ENCODE data around the gene CCN5.

Gene CCN5

GRCh38 chr20:44703183-44703925, 11.8 kb upstream of the CCN5 start:
- Histone ChIP-seq H3K36me3 (ENCODE audit: insufficient read depth, low read length) (no peaks in the 10 kb centered on the region), H3K4me3 (ENCODE audit: low read length, poor library complexity, severe bottlenecking) (no peak overlapping the region), H3K9me3 (ENCODE audit: insufficient read depth, low read depth, low read length) (no peaks in the 10 kb centered on the region), H3F3A (ENCODE audit: low read depth) (no peaks in the 10 kb centered on the region), H3K4me1 (ENCODE audit: insufficient read depth, low read length, poor library complexity, severe bottlenecking) (peaks cover 26% of the 10 kb centered on the region), H3K9ac (ENCODE audit: low read depth, low read length, poor library complexity, severe bottlenecking) (no peak overlapping the region), H4K20me1 (ENCODE audit: insufficient read depth, low read length, poor library complexity, severe bottlenecking) (no peaks in the 10 kb centered on the region), H3K79me2 (ENCODE audit: insufficient read depth, low read length) (no peaks in the 10 kb centered on the region), H3K9me2 (replicated peaks; ENCODE audit: low read depth, low read length) (no peaks in the 10 kb centered on the region), H3K27me3 (ENCODE audit: insufficient read depth, low read length, poor library complexity, severe bottlenecking) (no peaks in the 10 kb centered on the region), H3K4me2 (ENCODE audit: low read depth, low read length, poor library complexity, severe bottlenecking) (peak overlapping the region; percentile 58), H2AFZ (ENCODE audit: low read length) (no peak overlapping the region)
- no peak for TF ChIP-seq EZH2phosphoT487 (IDR thresholded peaks at IDR 0.05; ENCODE audit: borderline replicate concordance)

- Histone ChIP-seq H3K4me3 (ENCODE audit: low read length, poor library complexity, severe bottlenecking) (no peak overlapping the region), H2AFZ (ENCODE audit: low read length) (no peak overlapping the region), H3F3A (ENCODE audit: low read depth) (no peaks in the 10 kb centered on the region), H3K79me2 (ENCODE audit: insufficient read depth, low read length) (no peaks in the 10 kb centered on the region), H3K4me1 (ENCODE audit: insufficient read depth, low read length, poor library complexity, severe bottlenecking) (peaks cover 26% of the 10 kb centered on the region), H3K4me2 (ENCODE audit: low read depth, low read length, poor library complexity, severe bottlenecking) (no peak overlapping the region), H3K9me3 (ENCODE audit: insufficient read depth, low read depth, low read length) (no peaks in the 10 kb centered on the region), H4K20me1 (ENCODE audit: insufficient read depth, low read length, poor library complexity, severe bottlenecking) (no peaks in the 10 kb centered on the region), H3K27me3 (ENCODE audit: insufficient read depth, low read length, poor library complexity, severe bottlenecking) (no peaks in the 10 kb centered on the region), H3K9ac (ENCODE audit: low read depth, low read length, poor library complexity, severe bottlenecking) (no peak overlapping the region), H3K36me3 (ENCODE audit: insufficient read depth, low read length) (no peaks in the 10 kb centered on the region), H3K9me2 (replicated peaks; ENCODE audit: low read depth, low read length) (no peaks in the 10 kb centered on the region)
- no peak for TF ChIP-seq EZH2phosphoT487 (IDR thresholded peaks at IDR 0.05; ENCODE audit: borderline replicate concordance)
- TF ChIP-seq CTCF (conservative IDR thresholded peaks at IDR 0.05; ENCODE audit: low read length) = no peak
Observed at GRCh38 chr20:44703956-44704488, 11.1 kb upstream of the CCN5 start.

DNA sequence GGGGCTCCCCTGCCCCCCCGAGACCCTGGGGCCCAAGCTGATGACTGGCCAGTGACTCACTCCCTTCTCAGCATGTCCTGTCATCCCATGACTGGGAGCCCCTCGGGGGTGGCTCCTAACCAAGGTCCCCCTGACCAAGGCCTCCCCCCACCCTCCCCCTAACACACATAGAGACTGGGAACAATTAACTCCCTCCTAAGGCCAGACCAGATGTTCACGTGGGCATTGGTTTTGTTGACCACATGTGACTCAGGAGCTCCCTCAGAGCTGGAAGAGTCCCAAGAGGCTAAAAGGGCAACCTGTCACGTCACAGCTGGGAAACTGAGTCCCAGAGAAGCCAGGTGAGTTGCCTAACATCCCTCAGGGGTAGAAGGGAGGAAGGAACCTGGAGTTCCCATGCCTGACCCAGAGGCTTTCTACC, 10.6 kb upstream of the CCN5 start:
- Histone ChIP-seq H3K79me2 (ENCODE audit: insufficient read depth, low read length) (no peaks in the 10 kb centered on the region), H3K9ac (ENCODE audit: low read depth, low read length, poor library complexity, severe bottlenecking) (no peak overlapping the region), H3K9me2 (replicated peaks; ENCODE audit: low read depth, low read length) (no peaks in the 10 kb centered on the region), H3K4me1 (ENCODE audit: insufficient read depth, low read length, poor library complexity, severe bottlenecking) (peaks cover 26% of the 10 kb centered on the region), H3K9me3 (ENCODE audit: insufficient read depth, low read depth, low read length) (no peaks in the 10 kb centered on the region), H3K27me3 (ENCODE audit: insufficient read depth, low read length, poor library complexity, severe bottlenecking) (no peaks in the 10 kb centered on the region), H3F3A (ENCODE audit: low read depth) (no peaks in the 10 kb centered on the region), H3K4me2 (ENCODE audit: low read depth, low read length, poor library complexity, severe bottlenecking) (no peak overlapping the region), H2AFZ (ENCODE audit: low read length) (no peak overlapping the region), H4K20me1 (ENCODE audit: insufficient read depth, low read length, poor library complexity, severe bottlenecking) (no peaks in the 10 kb centered on the region), H3K4me3 (ENCODE audit: low read length, poor library complexity, severe bottlenecking) (no peak overlapping the region), H3K36me3 (ENCODE audit: insufficient read depth, low read length) (no peaks in the 10 kb centered on the region)
- no peak for TF ChIP-seq EZH2phosphoT487 (IDR thresholded peaks at IDR 0.05; ENCODE audit: borderline replicate concordance)
- no peak for TF ChIP-seq CTCF (conservative IDR thresholded peaks at IDR 0.05; ENCODE audit: low read length)
